GM12801 (cell line): ENCODE measurements around the gene FGFR3.

Experiments
- TF ChIP-seq, protein P1 (sequence below): IDR thresholded peaks from one replicate; pipeline ENCODE4 v1.5.1; 2011; ENCODE audit warnings: control low read depth; ENCODE audit not compliant: insufficient read length; ENCODE audit errors: extremely low read depth

Gene FGFR3

DNA sequence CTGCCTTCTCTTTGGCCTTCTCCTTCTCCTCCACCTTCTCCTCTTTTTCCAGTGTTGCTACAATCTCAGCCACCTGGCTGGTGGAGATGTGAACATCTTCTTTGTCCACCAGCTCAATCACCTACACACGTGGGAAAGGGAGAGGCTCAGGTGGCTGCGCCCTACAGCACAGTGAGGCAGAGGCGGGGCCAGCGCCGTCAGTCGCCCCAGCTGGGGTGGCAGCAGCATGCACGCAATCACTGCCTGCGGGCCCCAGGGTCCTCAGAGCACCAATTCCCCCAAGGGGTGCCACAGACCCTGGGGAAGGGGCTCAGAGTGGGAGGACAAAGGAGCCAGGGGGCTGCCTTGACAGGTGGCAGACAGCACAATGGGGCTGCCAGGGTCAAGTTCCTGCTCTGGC is 21.4 kb downstream of the FGFR3 start:
- TF ChIP-seq, protein P1, sequence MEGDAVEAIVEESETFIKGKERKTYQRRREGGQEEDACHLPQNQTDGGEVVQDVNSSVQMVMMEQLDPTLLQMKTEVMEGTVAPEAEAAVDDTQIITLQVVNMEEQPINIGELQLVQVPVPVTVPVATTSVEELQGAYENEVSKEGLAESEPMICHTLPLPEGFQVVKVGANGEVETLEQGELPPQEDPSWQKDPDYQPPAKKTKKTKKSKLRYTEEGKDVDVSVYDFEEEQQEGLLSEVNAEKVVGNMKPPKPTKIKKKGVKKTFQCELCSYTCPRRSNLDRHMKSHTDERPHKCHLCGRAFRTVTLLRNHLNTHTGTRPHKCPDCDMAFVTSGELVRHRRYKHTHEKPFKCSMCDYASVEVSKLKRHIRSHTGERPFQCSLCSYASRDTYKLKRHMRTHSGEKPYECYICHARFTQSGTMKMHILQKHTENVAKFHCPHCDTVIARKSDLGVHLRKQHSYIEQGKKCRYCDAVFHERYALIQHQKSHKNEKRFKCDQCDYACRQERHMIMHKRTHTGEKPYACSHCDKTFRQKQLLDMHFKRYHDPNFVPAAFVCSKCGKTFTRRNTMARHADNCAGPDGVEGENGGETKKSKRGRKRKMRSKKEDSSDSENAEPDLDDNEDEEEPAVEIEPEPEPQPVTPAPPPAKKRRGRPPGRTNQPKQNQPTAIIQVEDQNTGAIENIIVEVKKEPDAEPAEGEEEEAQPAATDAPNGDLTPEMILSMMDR = no peak

GRCh38 chr4:1815096-1815996 is 22.3 kb downstream of the FGFR3 start:
- TF ChIP-seq, protein P1 = no peak

DNA sequence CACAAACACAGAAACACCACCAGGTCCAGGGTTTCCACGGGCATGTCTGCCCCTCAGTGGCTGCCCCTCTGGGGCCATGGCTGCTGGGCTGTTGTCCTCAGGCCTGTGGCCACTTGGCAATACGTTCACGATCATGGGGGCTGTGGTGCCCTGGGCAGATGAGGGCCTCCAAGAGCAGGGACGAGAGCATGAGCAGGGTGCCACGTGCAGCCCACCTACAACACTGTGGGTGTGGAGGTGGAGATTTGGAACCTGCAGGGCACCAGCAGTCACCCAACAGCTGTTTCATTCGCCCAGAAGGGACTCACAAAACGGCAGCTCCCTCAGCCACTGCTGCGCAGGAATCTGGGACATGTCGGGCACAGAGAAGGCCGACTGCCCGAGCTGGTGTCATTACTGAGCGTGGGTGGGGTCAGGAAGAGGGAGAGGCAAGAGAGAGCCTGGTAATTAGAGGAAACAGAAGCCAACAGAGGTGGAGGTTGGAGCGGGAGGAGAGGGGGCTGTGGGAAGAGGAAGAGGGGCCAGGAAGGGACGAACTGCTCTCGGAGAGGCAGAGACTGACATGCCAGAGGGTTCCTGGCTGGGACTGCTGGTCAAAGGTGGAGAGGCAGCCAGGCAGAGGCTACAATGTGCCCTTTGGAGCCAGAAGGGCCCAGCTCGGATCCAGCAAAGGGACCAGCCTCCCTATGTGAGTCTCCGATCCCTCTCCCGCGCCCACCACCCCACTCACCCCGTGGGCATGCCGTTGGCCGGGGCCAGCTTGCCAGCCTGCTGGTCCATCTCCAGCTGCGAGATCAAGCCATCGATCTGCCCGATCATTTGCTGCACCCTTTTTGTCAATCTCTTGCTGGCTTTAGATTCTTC is 23.1 kb downstream of the FGFR3 start:
- TF ChIP-seq, protein P1 = no peak

DNA sequence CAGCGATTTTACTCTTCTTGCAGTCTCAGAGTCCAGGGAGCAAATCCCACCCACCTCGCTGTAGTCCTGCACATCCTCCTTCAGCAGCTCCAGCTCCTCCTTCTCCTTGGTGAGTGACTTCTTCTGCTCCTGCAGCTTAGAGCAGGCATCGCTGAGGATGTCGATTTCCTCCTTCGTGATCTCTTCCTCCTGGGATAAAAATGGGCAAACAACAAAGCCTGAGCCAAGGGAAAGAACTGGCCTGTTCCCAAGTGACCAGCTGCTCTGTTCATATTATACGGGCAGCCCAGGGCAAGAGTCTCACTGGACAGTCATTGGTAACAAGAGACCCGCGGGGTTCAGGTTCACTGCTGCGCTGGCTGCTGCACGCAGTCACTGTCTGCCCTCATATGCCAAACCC is 26.2 kb downstream of the FGFR3 start:
- TF ChIP-seq, protein P1 = no peak

DNA sequence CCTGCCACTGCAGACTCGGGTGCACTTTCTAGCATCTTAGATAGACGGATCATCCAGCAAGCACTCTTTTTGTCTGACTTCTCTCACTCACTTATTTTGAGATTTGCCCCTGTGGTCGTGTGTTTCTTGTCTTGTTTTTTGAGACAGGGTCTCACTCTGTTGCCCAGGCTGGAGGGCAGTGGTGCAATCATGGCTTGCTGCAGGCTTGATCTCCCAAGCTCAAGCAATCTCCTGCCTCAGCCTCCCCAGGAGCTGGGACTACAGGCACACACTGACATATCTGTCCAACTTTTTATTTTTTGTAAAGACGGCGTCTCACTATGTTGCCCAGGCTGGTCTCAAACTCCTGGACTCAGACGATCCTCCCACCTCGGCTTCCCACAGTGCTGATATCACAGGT is 26.7 kb downstream of the FGFR3 start:
- TF ChIP-seq, protein P1 = no peak

DNA sequence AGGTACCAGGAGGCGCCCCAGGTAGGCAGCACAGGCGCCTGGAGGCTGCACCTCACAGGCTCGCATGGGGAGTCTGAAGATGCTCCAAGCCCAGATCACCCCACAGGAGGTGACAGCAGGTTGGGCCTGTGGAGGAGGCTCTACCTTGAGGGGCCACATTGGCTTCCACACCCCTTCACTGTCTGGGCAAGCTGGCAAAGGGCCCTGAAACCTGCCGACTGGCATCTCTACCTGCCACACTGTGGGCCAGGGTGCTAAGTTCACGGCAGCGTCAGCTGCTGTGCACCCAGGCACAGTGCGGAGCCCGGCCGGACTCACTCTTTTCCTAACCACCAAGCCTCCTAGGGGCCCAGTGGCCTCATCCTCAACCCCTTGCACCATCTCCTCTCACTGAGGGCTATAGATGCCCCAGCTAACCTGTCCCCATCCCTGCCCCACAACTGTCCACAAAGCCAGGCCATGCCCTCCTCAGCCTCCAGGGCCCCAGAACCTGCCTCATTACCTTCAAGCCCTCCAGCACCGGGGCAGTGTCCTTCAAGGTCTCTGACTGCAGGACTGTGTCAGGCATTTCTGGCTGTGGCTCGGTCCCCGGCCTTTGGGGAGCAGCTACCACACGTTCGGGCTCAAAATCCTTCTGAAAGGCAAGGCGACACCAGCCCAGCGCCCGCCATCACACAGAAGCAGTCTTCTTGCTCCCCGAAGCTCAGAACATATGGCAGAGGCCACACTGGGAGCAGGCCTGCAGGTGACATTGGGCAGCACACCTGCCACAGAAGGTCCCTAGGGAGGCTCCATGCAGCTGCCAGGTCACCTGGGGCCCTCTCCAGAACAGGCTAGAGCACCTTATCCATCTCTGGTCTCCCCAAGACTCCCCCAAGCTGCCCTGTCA is 28.8 kb downstream of the FGFR3 start:
- TF ChIP-seq, protein P1 = no peak
